Islet of Langerhans (tissue), 1 donor: ENCODE data around the gene PPIH.
A peak's percentile ranks its signal among the peaks of the same experiment; 100 is the strongest.
"Not testable (repeated sequence)": the region's sequence is repeated elsewhere in the genome, so short reads cannot be mapped to it uniquely, and the experiment has no call there.

Experiments used
- FAIRE-seq: peaks from one replicate; lab custom pipeline; 2011; peaks lifted over from hg19 to GRCh38; lab: Jason Lieb, UNC

PPIH gene

GRCh38 chr1:42657981-42658876, at the start of gene PPIH:
Gene PPIH, plus strand, starts transcription at chr1:42658423. Its CDS starts 24 bp downstream, at chr1:42658447.
- peak; percentile 76 for FAIRE-seq

- no peak for FAIRE-seq
Measured at GRCh38 chr1:42613803-42614131, 44.5 kb upstream of the PPIH start.

- no peak for FAIRE-seq
Measured at GRCh38 chr1:42618866-42619265, 39.4 kb upstream of the PPIH start.

GRCh38 chr1:42620307-42620706, 37.9 kb upstream of the PPIH start:
- FAIRE-seq: no peak

GRCh38 chr1:42621180-42621579, 37.0 kb upstream of the PPIH start:
- not testable (repeated sequence) for FAIRE-seq

- FAIRE-seq: not testable (repeated sequence)
Measured at GRCh38 chr1:42627205-42627604, 31.0 kb upstream of the PPIH start.

DNA sequence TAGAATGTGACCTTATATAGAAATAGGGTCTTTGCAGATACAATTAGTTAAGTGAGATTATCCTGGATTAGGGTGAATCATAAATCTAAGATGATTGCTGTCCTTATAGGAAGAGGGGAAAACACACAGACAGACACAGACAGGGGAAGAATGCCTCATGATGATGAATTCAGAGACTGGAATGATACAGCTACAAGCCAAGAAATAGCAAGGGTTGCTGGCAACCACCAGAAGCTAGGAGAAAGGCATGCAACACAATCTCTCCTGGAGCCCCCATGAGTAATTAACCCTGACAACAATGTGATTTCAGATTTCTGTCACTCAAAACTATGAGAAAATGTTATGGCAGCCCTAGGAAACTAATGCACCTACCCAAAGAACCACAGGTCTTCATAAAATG, 19.1 kb upstream of the PPIH start:
- FAIRE-seq: no peak

DNA sequence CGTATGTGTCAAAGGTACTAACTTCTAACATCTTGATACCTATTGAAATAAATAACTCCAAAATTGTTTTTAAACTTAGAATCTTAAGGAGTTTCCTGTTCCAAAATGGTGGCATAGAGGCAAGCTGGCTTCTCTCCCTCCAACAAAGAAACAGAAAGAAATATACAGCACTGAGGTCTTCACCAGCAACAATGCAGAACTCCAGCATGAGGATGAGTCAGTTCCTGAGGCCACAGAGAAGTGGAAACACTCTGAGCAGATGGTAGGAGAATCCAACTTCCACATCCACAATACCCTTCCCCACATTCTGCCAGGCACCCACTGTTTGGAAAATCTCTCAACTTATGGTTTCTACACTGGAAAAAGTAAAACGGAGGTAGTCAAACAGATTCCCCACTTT, 12.2 kb upstream of the PPIH start:
- no peak for FAIRE-seq

DNA sequence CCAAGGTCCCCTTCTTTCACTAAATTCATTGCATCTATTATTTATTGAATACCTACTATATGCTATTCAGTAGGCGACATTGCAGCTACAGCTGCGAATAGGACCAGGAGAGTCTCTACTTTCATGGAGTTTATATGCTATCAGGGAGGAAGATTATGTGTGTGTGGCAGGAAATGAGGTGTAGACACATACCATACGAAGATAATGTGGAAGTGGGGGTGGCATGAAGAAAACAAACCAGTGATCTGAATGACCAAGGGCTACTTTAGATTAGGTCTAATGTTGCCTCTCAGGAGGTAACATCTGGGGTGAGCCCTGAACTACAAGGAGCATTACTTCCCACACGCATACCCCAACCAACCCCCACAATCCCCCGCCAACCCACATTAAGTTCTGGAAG, 1.0 kb upstream of the PPIH start:
- FAIRE-seq: no peak

GRCh38 chr1:42658877-42659337, 684 bp downstream of the PPIH start:
- FAIRE-seq: no peak

- no peak for FAIRE-seq
Measured at GRCh38 chr1:42660907-42661500, 2.8 kb downstream of the PPIH start.

GRCh38 chr1:42669936-42670335, 11.7 kb downstream of the PPIH start:
- FAIRE-seq: no peak

DNA sequence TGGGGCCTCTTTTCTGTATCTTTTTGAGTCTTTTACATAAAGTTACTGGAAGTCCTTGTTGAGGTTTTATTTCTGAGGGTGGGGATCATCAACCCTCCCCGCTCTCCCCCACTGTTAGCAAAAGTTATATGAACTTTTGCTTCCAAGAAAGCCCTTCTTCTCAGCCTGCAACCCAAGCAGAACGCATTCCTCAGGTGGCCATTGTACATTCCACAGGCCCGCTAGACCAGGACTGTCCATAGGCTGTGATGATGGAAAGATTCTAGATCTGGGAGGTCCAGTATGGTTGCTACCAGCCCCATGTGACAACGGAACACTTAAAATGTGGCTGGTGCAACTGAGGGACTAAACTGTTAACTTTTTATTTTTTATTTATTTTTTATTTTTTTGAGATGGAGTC, 12.2 kb downstream of the PPIH start:
- no peak for FAIRE-seq

- no peak for FAIRE-seq
Measured at GRCh38 chr1:42674214-42674613, 16.0 kb downstream of the PPIH start.

GRCh38 chr1:42674682-42675081, 16.5 kb downstream of the PPIH start:
- no peak for FAIRE-seq

DNA sequence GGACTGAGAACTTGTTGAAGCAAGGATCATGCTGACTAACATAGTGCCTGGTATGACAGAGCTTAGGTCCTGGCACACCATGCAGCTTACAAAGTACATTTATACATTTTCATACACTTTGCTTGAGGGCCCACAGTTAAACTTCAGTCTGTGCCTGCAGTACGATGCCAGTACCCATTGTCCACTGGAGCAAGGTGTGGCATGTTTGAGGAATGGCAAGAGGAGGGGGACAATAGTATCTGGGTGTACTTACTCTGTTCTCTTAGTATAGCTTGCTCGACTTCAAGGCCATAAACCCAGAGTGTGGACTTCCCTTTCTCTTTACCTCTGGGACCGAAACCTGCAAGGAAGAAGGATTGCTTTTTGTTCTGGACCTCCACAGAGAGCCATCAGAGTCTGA, 17.2 kb downstream of the PPIH start:
- FAIRE-seq: no peak

- no peak for FAIRE-seq
Measured at GRCh38 chr1:42676534-42677087, 18.4 kb downstream of the PPIH start.

GRCh38 chr1:42679364-42679983, 21.3 kb downstream of the PPIH start:
- no peak for FAIRE-seq

DNA sequence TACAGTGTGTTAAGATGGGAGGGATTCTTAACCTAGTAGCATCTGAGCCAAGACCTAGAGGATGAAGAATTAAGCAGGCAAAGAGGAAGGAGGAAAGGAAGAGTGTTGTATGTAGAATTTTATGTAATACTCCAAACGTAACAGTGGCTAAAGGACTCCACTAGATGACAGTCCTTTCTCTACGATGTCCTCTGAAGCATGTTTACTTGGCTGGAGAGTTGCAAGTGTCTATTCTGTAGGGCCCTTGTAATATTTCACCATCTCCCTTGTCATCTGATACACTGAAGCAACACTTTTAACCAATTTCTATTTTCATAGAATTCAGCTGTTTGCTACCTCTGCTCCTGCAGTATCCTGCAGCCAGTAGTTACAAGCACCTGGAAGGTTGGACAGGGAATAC, 21.8 kb downstream of the PPIH start:
- no peak for FAIRE-seq

DNA sequence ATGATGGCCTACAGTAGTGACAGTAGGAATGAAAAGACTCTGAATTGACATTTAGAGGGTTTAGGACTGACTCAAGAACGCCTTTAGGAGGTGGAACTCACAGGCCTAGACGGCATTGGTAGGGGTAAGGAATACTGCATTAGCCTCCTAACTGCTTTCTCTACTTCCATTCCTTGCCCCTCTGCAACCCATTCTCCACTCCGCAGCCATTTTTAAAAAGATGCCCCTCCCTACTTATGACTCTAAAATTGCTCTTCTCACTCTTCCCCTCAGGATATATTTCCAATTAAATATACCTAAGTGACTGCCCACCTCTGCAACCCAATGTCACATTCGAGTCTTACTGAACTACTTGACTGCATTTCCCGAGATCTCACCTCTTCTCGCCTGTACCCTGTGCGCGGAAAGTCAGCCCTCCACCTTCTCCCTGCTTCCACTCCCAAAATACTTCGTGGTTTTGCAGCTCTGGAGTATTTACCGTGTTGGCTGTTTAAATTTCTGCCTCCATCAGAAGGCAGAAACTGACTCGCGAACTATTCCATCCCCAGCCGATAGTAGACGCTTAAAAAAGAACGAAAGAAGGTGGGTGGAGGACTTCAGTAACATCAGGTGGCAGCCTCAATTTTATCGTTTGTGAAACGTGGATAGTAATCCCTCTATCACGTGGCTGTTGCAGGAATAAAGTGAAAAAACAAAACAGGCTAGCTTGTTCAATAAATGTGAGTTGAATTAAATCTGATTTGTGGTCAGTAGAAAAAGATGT, 22.9 kb downstream of the PPIH start:
- FAIRE-seq: no peak

- peak; percentile 96 for FAIRE-seq
Measured at GRCh38 chr1:42681741-42682483, 23.7 kb downstream of the PPIH start, which contains the start of gene YBX1. Gene YBX1, plus strand, starts transcription at chr1:42682418. Its CDS starts 148 bp downstream, at chr1:42682566.

- FAIRE-seq: not testable (repeated sequence)
Measured at GRCh38 chr1:42682484-42682738, 24.2 kb downstream of the PPIH start.
